Mucosa of descending colon (tissue), 3 donors: ENCODE data around the gene CNKSR3. TPM values are rescaled to one million over a fixed set of nuclear protein-coding genes. Genes with fewer than 3 reads are reported as not detected.

Source experiments
- ATAC-seq: fragments of 200-7000 bp; cut with Tn5 transposase; one replicate; pipeline ENCODE4 v1.9.1; 2020; ENCODE audit warnings: mild to moderate bottlenecking, moderate library complexity
- DNase-seq, 3 donors: peaks; one replicate each; pipeline ENCODE4 v3.0.0-alpha.2; 2020
- H3K36me3 ChIP-seq: fragments of 200-600 bp; one replicate; pipeline ENCODE4 v1.8.0; 2021; ENCODE audit warnings: low read depth, mild to moderate bottlenecking
- H3K4me1 ChIP-seq: fragments of 200-600 bp; one replicate; pipeline ENCODE4 v1.8.0; 2021; ENCODE audit warnings: low read depth, mild to moderate bottlenecking
- H3K4me3 ChIP-seq: fragments of 200-600 bp; one replicate; pipeline ENCODE4 v1.8.0; 2021; ENCODE audit warnings: mild to moderate bottlenecking
- H3K9me3 ChIP-seq: fragments of 200-600 bp; one replicate; pipeline ENCODE4 v1.8.0; 2021; ENCODE audit warnings: mild to moderate bottlenecking
- intact Hi-C, 2 donors: fragments of 100-400 bp; cut with DNase I in 1 of 2; cut with micrococcal nuclease in 1 of 2; formaldehyde crosslinking; loops; one replicate each; pipeline versions ENCODE4 v1.11.0 to v1.11.1; 2022; cut with DNase I, micrococcal nuclease
- total RNA-seq, 3 donors: library from RNA; stranded (reverse); fragmentation: NEBNext Ultra II Directional in 2 of 3; extraction: Animal tissue kit (Norgen Biotek cat#: 25700) in 2 of 3; gene quantifications; one replicate each; pipeline versions ENCODE4 v1.2.1 to v1.2.4, GENCODE V29; 2021 to 2023
- TF ChIP-seq, protein P1 (sequence below): fragments of 200-600 bp; IDR thresholded peaks from one replicate; pipeline ENCODE4 v1.8.0; 2022; ENCODE audit warnings: antibody characterized with exemption, mild to moderate bottlenecking
- donor health status: DM: no; HTN: no; CAD: no; lungs with moderate emphysema.
- donor health status: DM: no; HTN: no; CAD: no.
- donor health status: DM: no; HTN: yes; CAD: no.

Gene CNKSR3
- total RNA-seq, 3 donors from 2014 or later, result 16.5 to 39.0 (median 33.6) TPM

DNA sequence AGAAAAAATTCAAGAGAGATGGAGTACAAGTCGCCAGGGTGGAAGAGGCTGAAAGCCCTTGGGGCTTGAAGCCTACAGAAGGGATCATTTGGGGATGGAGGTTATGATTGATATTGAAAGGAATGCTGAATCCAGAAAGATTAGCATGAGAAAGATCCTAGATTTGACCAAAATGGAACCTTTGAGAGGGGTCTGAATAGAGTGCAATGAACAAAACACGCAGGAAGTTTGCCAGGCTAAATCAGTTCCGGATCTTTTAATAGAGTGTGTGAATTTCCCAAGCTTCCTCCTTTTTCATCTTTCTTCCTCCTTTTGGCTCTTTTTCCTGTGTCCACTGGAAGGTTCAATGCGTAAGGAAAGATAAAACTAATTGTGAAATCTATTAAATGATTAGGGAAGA, 169.1 kb downstream of the CNKSR3 start:
- DNase-seq (no peak), ATAC-seq (no peak)
- intact Hi-C loops, result no loop called here
- H3K9me3 ChIP-seq, result no peaks in the 10 kb centered on the region
- H3K36me3 ChIP-seq, result no peaks in the 10 kb centered on the region
- TF ChIP-seq, protein P1, sequence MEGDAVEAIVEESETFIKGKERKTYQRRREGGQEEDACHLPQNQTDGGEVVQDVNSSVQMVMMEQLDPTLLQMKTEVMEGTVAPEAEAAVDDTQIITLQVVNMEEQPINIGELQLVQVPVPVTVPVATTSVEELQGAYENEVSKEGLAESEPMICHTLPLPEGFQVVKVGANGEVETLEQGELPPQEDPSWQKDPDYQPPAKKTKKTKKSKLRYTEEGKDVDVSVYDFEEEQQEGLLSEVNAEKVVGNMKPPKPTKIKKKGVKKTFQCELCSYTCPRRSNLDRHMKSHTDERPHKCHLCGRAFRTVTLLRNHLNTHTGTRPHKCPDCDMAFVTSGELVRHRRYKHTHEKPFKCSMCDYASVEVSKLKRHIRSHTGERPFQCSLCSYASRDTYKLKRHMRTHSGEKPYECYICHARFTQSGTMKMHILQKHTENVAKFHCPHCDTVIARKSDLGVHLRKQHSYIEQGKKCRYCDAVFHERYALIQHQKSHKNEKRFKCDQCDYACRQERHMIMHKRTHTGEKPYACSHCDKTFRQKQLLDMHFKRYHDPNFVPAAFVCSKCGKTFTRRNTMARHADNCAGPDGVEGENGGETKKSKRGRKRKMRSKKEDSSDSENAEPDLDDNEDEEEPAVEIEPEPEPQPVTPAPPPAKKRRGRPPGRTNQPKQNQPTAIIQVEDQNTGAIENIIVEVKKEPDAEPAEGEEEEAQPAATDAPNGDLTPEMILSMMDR, result no peak
- peaks cover 5% of the 10 kb centered on the region for H3K4me1 ChIP-seq
- H3K4me3 ChIP-seq, result no peak overlapping the region

Other genes starting within 250 kb of the CNKSR3 start
- gene IPCEF1, start 153.9 kb downstream of the CNKSR3 start, total RNA-seq, result 1 to 10 TPM; 1.8 to 3.4 (median 2.3) TPM
- gene SCAF8, start 222.7 kb upstream of the CNKSR3 start, total RNA-seq, result 10 to 100 TPM; 36.4 to 48.6 (median 45.0) TPM